NB4 (cell line): Measurements from ENCODE around the gene MYO1E.

Experiments
- CTCF ChIP-seq: IDR thresholded peaks from one replicate; pipeline ENCODE4 v1.5.1; 2012; ENCODE audit warnings: low read depth, low read length
- MAX ChIP-seq: IDR thresholded peaks from 2 replicates; pipeline ENCODE4 v1.6.1; 2011; ENCODE audit warnings: low read depth, low read length
- MYC ChIP-seq: IDR thresholded peaks from 2 replicates; pipeline ENCODE4 v1.6.1; 2011; ENCODE audit warnings: low read depth, low read length
- POLR2A ChIP-seq: IDR thresholded peaks from 2 replicates; pipeline ENCODE4 v1.6.1; 2011; ENCODE audit warnings: mild to moderate bottlenecking; ENCODE audit not compliant: insufficient read length; ENCODE audit errors: extremely low read depth

- TF ChIP-seq POLR2A (no peak), CTCF (no peak), MYC (no peak), MAX (no peak)
Measured at GRCh38 chr15:59131456-59131855, 241.2 kb downstream of the MYO1E start.
